Ectodermal cell (in vitro differentiated cells): ENCODE results near the gene CSMD2.

Experiments used
- H3K27ac ChIP-seq: 2 replicates; pipeline ENCODE4 v1.7.0; 2013; ENCODE audit warnings: mild to moderate bottlenecking, low read depth, low read length; ENCODE audit not compliant: insufficient read depth, poor library complexity, severe bottlenecking
- H3K27me3 ChIP-seq: 2 replicates; pipeline ENCODE4 v1.7.0; 2013; ENCODE audit warnings: mild to moderate bottlenecking, low read length; ENCODE audit not compliant: insufficient read depth, control insufficient read depth, poor library complexity, severe bottlenecking
- H3K36me3 ChIP-seq: one replicate; pipeline ENCODE4 v1.7.0; 2013; ENCODE audit warnings: low read length; ENCODE audit not compliant: control insufficient read depth, insufficient read depth
- H3K4me1 ChIP-seq: one replicate; pipeline ENCODE4 v1.7.0; 2013; ENCODE audit warnings: low read length; ENCODE audit not compliant: control insufficient read depth, insufficient read depth
- H3K4me3 ChIP-seq: 2 replicates; pipeline ENCODE4 v1.7.0; 2013; ENCODE audit warnings: low read depth, low read length, control low read depth; ENCODE audit not compliant: insufficient read depth
- H3K9me3 ChIP-seq: 2 replicates; pipeline ENCODE4 v1.7.0; 2013; ENCODE audit warnings: mild to moderate bottlenecking, low read length, moderate library complexity; ENCODE audit not compliant: control insufficient read depth
- WGBS, 2 experiments: methylation state at CpG; one replicate each; pipeline ENCODE4 v1.1.7; 2013; ENCODE audit warnings: missing lambda C conversion rate in 2 of 2; 5-methylcytosine and 5-hydroxymethylcytosine counted together

Gene CSMD2

GRCh38 chr1:33710967-33711366 lies 454.1 kb downstream of the CSMD2 start:
- H3K4me1 ChIP-seq = peaks cover 13% of the 10 kb centered on the region
- H3K27ac ChIP-seq = no peak overlapping the region
- whole genome bisulfite sequencing, 2 experiments = 80 to 89% methylated on average over 1 of the region's 2 CpGs
- H3K27me3 ChIP-seq = no peaks in the 10 kb centered on the region
- H3K4me3 ChIP-seq = no peak overlapping the region
- H3K9me3 ChIP-seq = no peaks in the 10 kb centered on the region
- H3K36me3 ChIP-seq = no peaks in the 10 kb centered on the region

DNA sequence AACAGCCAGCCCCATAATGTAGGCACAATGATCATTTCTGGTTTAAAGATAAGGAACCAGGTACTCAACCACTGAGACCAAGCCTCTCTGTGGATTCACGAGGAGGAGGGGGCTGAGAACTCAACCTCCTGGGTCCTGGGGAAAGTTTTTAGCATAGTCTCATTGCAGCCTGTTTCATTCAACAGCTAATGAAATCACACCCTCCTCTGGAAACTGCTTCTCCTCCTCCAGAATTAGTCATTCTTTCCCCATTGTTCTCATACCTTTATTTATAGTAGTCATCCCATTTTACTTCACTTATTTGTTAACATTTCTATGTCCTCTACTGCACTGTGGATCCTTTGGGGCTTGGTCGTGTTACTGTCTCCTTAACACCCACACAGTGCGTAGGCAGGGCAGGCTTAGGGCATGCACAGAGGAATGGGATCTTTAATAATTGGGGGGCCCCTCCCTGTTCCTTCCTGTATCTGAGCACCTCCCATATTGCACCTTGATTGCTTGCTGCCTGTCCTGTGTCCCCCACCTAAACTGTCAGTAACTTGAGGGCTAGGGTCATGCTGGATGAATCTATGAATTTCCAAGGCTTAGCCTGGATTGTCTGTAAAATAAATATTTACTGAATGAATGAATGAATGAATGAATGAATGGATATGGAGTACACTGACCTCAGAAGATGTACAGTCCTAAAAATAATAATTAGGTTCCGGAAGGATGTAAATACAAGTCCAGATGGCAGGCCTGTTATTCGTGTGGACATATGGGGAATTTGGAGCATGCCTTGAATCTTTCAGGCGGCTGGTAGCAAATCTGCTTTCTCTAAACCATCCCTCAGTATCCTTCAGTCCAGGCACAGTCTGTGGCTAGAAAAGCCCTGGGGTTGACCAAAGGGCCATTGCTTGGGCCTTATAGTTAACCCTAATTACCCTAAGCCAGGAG lies 455.0 kb downstream of the CSMD2 start:
- H3K36me3 ChIP-seq = no peaks in the 10 kb centered on the region
- H3K4me3 ChIP-seq = no peak overlapping the region
- no peaks in the 10 kb centered on the region for H3K27me3 ChIP-seq
- H3K4me1 ChIP-seq = peaks cover 13% of the 10 kb centered on the region
- 86 to 87% methylated on average over 6 of the region's 6 CpGs for WGBS, 2 experiments
- H3K27ac ChIP-seq = no peak overlapping the region
- H3K9me3 ChIP-seq = no peaks in the 10 kb centered on the region

DNA sequence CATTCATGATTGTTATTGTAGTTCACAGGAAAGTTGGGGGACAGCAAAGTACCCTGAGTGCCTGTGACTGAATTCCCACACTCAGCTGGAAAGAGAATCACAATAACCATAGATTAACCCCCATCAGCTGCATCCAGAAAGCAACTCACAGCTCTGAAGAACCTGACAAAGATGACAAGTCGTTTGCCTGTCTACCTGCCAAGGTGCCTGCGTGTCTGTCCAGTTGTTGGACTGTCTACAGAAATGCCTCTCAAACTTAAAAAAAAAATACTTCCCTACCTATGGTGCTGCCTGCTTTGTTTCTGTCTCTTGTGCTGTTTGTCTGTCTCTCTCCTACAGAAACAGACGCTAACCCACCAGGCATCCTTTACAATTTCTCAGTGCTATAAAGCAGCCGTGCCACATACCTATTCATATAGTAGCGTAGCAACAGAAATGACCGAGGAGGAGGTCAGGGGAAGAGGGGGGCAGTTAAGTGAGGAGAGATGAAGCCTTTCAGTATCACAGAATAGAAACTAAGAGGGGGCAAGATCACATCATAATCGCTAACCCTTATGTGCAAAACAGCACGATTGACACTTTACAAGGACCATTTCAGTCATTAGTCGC lies 455.8 kb downstream of the CSMD2 start:
- Histone ChIP-seq H3K27me3 (no peaks in the 10 kb centered on the region), H3K4me1 (peaks cover 13% of the 10 kb centered on the region), H3K4me3 (no peak overlapping the region), H3K27ac (no peak overlapping the region), H3K36me3 (no peaks in the 10 kb centered on the region), H3K9me3 (no peaks in the 10 kb centered on the region)
- WGBS, 2 experiments = 89 to 92% methylated on average over 7 to 9 of the region's 9 CpGs

DNA sequence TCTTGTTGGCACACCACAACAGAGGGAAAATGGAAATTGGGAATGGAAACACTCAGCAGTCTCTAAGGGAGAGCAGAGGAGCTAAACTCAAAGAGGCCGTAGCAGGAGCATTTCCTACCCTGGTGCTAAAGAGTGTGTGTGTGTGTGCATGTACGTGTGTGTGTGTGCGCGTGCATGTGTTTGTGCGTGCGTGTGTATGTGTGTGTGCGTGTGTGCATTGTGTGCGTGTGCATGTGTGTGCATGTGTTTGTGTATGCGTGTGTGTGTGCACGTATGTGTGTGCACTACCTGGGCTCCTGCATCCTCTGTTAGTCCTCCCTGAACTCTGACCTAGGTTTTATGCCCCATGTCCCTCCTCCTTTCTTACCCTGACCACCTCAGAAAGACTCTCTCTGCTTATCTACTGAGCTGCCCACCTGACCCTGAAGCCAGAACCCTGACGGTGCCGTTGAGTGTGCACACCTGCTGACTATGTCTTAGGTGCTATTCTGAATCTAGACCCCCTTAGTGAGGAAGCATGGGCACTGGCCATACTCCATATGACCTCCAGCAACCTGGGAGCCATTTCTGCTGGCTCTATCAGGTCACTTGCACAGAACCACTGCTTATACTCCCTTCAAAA lies 458.3 kb downstream of the CSMD2 start:
- Histone ChIP-seq H3K27me3 (no peaks in the 10 kb centered on the region), H3K36me3 (no peaks in the 10 kb centered on the region), H3K4me3 (no peak overlapping the region), H3K27ac (no peak overlapping the region), H3K4me1 (peaks cover 2% of the 10 kb centered on the region), H3K9me3 (no peaks in the 10 kb centered on the region)
- WGBS, 2 experiments = 93% methylated on average over 12 of the region's 12 CpGs

- Histone ChIP-seq H3K27ac (no peak overlapping the region), H3K9me3 (no peaks in the 10 kb centered on the region), H3K36me3 (no peaks in the 10 kb centered on the region), H3K4me1 (no peaks in the 10 kb centered on the region), H3K4me3 (no peak overlapping the region), H3K27me3 (no peaks in the 10 kb centered on the region)
- WGBS, 2 experiments = 88 to 95% methylated on average over 3 of the region's 3 CpGs
Observed at GRCh38 chr1:33703464-33703863, 461.6 kb downstream of the CSMD2 start.

- H3K4me3 ChIP-seq = no peak overlapping the region
- no peaks in the 10 kb centered on the region for H3K36me3 ChIP-seq
- H3K9me3 ChIP-seq = no peaks in the 10 kb centered on the region
- no peaks in the 10 kb centered on the region for H3K27me3 ChIP-seq
- H3K27ac ChIP-seq = no peak overlapping the region
- H3K4me1 ChIP-seq = no peaks in the 10 kb centered on the region
- WGBS, 2 experiments = 96 to 98% methylated on average over 14 of the region's 14 CpGs
Observed at GRCh38 chr1:33698361-33699035, 466.5 kb downstream of the CSMD2 start.

DNA sequence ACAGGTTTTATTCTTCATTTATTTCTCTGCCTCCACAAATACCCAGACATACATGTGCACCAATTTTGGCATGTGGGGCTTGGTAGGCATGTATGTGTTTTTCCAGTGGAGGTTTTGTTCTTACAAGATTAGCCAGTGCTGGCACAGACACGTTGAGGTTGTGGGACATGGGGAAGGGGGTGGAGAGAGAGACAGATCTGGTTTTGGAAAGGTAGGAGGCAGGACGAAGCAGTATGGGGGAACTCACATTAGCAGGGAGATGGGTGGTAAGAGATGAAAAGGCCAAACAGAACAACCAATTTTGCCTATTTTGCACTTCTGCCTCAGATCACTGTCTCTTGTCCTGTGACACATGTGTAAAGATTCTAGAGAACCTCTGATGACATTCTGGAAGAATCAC lies 467.2 kb downstream of the CSMD2 start:
- Histone ChIP-seq H3K4me3 (no peak overlapping the region), H3K27ac (no peak overlapping the region), H3K4me1 (no peaks in the 10 kb centered on the region), H3K9me3 (no peaks in the 10 kb centered on the region), H3K27me3 (no peaks in the 10 kb centered on the region), H3K36me3 (no peaks in the 10 kb centered on the region)
- 94 to 96% methylated on average over 2 of the region's 2 CpGs for WGBS, 2 experiments

GRCh38 chr1:33696962-33697361 lies 468.1 kb downstream of the CSMD2 start:
- Histone ChIP-seq H3K9me3 (no peaks in the 10 kb centered on the region), H3K4me3 (no peak overlapping the region), H3K36me3 (no peaks in the 10 kb centered on the region), H3K27me3 (no peaks in the 10 kb centered on the region), H3K4me1 (no peaks in the 10 kb centered on the region), H3K27ac (no peak overlapping the region)
- 93 to 100% methylated on average over 2 of the region's 2 CpGs for WGBS, 2 experiments

DNA sequence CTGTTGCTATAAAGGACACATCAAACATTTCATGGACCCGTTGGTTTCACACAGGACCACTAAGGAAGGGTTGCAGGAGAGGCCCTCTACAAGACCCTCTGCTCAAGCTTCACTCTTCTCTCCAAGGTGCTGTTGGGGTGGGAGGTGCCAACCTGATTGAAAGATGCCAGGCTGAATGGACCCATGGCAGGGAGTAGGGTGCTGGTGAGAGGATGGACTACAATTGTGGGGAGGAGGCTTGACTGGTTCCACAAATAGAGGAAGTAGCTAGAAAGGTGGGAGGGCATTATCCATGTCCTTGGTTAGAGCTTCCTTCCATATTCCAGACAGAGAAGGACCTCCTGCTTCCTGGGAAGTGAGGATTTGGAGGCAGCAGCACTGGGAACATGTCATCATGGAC lies 468.7 kb downstream of the CSMD2 start:
- no peak overlapping the region for H3K27ac ChIP-seq
- no peaks in the 10 kb centered on the region for H3K9me3 ChIP-seq
- H3K4me3 ChIP-seq = no peak overlapping the region
- H3K36me3 ChIP-seq = no peaks in the 10 kb centered on the region
- WGBS, 2 experiments = 95 to 100% methylated on average over 1 of the region's 1 CpG
- no peaks in the 10 kb centered on the region for H3K27me3 ChIP-seq
- no peaks in the 10 kb centered on the region for H3K4me1 ChIP-seq
